ENCODE measurements around the gene BBC3.
A peak's percentile ranks its signal among the peaks of the same experiment; 100 is the strongest.
"Not testable (repeated sequence)": the region's sequence is repeated elsewhere in the genome, so short reads cannot be mapped to it uniquely, and the experiment has no call there.

The BBC3 gene, protein sequence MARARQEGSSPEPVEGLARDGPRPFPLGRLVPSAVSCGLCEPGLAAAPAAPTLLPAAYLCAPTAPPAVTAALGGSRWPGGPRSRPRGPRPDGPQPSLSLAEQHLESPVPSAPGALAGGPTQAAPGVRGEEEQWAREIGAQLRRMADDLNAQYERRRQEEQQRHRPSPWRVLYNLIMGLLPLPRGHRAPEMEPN

DNA sequence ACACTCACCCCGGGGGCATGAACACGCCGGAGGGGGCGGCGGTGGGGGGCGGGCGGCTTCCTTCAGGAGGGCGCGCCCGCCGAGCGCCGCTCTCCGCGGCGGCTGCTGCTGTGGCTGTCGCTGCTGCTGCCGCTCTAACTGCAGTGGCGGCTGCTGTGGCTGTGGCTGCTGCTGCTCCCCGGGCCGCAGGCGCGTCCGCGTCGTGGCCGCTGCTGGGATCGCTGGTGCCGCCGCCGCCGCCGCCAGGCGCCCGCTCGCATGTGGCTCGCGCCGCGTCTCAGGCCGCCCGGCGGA, at the start of gene BBC3:
TSS of gene BBC3 (minus strand) at position 279 of the 294 bp plus-strand sequence. CDS start 2,768 bp downstream, outside the sequence.
- Histone ChIP-seq H3K27me3 (ENCODE audit: insufficient read depth, low read length) (no peaks in the 10 kb centered on the region), H3K4me3 (ENCODE audit: low read depth, low read length) (peak within 1 kb of the TSS; percentile 93), H3K79me2 (ENCODE audit: control insufficient read depth, insufficient read depth, low read length, unreplicated experiment) (no peaks in the 10 kb centered on the region), H3K36me3 (ENCODE audit: insufficient read depth, low read length) (no peaks in the 10 kb centered on the region), H3K27ac (ENCODE audit: low read depth, low read length) (peak within 1 kb of the TSS; percentile 49), H3K4me1 (ENCODE audit: control insufficient read depth, insufficient read depth, low read length, unreplicated experiment) (peaks cover 20% of the 10 kb centered on the region), H2AFZ (ENCODE audit: low read length, unreplicated experiment) (peak within 1 kb of the TSS; percentile 68)

DNA sequence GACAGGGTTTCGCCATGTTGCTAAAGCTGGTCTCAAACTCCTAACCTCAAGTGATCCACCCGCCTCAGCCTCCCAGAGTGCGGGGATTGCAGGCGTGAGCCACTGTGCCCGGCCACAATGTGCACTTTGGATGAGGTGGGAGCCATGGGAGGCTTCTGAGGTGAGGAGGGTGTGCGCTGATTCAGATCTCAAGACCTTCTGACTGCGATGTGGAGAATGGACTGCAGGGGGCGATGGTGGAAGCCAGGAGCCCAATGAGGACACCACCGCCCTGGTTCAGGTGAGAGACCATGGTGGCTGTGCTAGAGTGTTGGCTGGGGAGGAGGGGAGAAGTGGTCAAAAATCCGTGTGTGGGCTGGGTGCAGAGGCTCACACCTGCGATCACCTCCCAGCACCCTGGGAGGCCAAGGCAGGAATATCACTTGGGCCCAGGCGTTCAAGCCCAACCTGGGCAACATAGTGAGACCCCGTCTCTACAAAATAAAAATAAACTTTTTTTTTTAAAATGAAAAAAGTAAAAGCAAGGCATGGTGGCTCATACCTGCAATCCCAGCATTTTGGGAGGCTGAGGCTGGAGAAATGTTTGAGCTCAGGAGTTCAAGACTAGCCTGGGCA, 49.3 kb upstream of the BBC3 start:
- H2AFZ ChIP-seq (ENCODE audit: low read length, unreplicated experiment), result no peak overlapping the region
- H3K27me3 ChIP-seq (ENCODE audit: insufficient read depth, low read length), result no peaks in the 10 kb centered on the region
- no peak overlapping the region for H3K27ac ChIP-seq (ENCODE audit: low read depth, low read length)
- H3K4me3 ChIP-seq (ENCODE audit: low read depth, low read length), result no peak overlapping the region
- H3K36me3 ChIP-seq (ENCODE audit: insufficient read depth, low read length), result no peaks in the 10 kb centered on the region
- H3K79me2 ChIP-seq (ENCODE audit: control insufficient read depth, insufficient read depth, low read length, unreplicated experiment), result no peaks in the 10 kb centered on the region
- H3K4me1 ChIP-seq (ENCODE audit: control insufficient read depth, insufficient read depth, low read length, unreplicated experiment), result peaks cover 17% of the 10 kb centered on the region

DNA sequence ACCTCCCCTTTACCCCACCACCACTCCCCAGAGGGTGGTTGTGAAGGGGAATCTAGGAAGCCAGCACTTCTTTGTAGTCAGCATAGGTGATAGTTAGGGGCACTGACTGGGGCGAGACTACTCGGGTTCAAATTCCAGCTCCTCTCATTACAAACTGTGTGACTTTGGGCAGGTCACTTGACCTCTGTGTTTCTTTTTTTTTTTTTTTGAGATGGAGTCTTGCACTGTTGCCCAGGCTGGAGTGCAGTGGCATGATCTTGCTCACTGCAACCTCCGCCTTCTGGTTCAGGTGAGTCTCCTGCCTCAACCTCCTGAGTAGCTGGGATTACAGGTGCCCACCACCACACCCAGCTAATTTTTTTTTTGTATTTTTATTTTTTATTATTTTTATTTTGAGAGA, 45.5 kb upstream of the BBC3 start:
- not testable (repeated sequence) for H3K4me3 ChIP-seq (ENCODE audit: low read depth, low read length); H3K27me3 ChIP-seq (ENCODE audit: insufficient read depth, low read length); H3K79me2 ChIP-seq (ENCODE audit: control insufficient read depth, insufficient read depth, low read length, unreplicated experiment); H2AFZ ChIP-seq (ENCODE audit: low read length, unreplicated experiment); H3K36me3 ChIP-seq (ENCODE audit: insufficient read depth, low read length)
- peak overlapping the region; percentile 51; the same call in 1 of the 2 replicates for H3K27ac ChIP-seq (ENCODE audit: low read depth, low read length)
- H3K4me1 ChIP-seq (ENCODE audit: control insufficient read depth, insufficient read depth, low read length, unreplicated experiment), result peaks cover 20% of the 10 kb centered on the region

DNA sequence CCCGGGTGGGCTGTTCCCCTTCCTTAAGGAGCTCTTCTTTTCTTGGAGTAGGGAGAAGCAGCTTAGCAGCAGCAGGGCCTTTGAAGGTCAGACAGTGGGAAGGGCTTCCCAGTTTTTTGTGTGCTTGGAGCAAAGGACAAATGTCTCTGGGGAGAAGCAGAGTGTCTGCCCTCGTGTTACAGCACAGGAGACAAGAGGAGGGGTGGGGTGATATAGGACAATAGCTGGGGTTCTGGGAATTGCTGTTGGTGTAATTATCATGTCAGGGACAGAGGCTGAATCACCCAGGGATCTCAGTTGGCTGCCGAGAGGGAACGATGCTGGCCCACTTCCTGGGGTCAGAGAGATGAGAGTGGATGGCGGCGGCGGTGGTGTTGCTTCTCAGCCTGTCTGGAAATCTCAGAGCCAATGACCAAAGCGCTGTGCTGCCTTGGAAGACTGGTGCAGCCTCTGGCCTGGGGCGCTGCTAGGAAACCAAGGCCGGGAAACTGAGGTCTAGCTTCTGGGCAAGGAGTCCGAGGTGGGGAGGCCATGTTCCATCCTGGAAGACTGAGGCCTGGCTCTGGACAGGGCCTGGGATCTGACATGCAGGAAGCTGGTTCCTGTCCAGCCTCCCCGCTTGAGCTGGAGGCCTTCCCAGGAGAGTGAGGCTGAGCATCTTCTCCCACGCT, 44.9 kb upstream of the BBC3 start:
- Histone ChIP-seq H3K27me3 (ENCODE audit: insufficient read depth, low read length) (no peaks in the 10 kb centered on the region), H3K79me2 (ENCODE audit: control insufficient read depth, insufficient read depth, low read length, unreplicated experiment) (no peaks in the 10 kb centered on the region), H2AFZ (ENCODE audit: low read length, unreplicated experiment) (no peak overlapping the region), H3K36me3 (ENCODE audit: insufficient read depth, low read length) (no peaks in the 10 kb centered on the region), H3K27ac (ENCODE audit: low read depth, low read length) (peak overlapping the region; percentile 51), H3K4me1 (ENCODE audit: control insufficient read depth, insufficient read depth, low read length, unreplicated experiment) (peaks cover 20% of the 10 kb centered on the region), H3K4me3 (ENCODE audit: low read depth, low read length) (peak overlapping the region; percentile 74)

DNA sequence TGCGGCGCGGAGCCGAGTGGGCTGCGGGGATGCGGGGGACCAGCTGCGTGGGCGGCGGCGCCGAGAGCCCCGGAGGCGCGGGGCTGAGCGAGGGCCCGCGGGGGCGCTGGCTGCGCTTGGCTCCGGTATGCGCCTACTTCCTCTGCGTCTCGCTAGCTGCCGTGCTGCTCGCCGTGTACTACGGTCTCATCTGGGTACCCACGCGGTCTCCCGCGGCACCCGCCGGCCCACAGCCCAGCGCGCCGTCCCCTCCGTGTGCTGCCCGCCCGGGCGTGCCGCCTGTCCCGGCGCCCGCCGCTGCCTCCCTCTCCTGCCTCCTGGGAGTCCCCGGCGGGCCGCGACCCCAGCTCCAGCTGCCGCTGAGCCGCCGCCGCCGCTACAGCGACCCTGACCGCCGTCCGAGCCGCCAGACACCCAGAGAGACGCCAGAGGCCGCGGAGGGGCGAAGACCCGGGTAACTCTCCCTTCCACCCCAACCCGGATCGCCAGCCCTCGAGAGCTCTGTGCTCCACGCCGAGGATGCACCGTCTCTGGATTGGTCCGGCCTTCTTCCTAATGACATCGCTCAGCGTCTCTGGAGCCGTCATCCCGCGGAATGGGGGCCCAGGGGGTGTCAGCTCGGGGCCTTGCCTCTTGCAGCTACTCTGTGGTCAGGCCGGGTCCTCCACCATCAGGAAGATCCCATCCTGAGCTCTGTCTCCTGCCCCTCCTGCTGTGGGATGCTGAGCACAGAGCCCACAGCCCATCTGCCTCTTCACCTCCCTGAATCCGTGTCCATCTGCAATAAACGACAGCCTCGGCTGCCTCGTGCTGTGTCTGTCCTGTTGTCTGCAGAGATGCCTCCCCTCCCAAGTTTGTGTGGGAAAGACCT, 44.1 kb upstream of the BBC3 start:
- Histone ChIP-seq H3K36me3 (ENCODE audit: insufficient read depth, low read length) (no peaks in the 10 kb centered on the region), H3K4me3 (ENCODE audit: low read depth, low read length) (peak overlapping the region; percentile 74), H2AFZ (ENCODE audit: low read length, unreplicated experiment) (no peak overlapping the region), H3K4me1 (ENCODE audit: control insufficient read depth, insufficient read depth, low read length, unreplicated experiment) (peaks cover 20% of the 10 kb centered on the region), H3K27ac (ENCODE audit: low read depth, low read length) (peak overlapping the region; percentile 51), H3K79me2 (ENCODE audit: control insufficient read depth, insufficient read depth, low read length, unreplicated experiment) (no peaks in the 10 kb centered on the region), H3K27me3 (ENCODE audit: insufficient read depth, low read length) (no peaks in the 10 kb centered on the region)

DNA sequence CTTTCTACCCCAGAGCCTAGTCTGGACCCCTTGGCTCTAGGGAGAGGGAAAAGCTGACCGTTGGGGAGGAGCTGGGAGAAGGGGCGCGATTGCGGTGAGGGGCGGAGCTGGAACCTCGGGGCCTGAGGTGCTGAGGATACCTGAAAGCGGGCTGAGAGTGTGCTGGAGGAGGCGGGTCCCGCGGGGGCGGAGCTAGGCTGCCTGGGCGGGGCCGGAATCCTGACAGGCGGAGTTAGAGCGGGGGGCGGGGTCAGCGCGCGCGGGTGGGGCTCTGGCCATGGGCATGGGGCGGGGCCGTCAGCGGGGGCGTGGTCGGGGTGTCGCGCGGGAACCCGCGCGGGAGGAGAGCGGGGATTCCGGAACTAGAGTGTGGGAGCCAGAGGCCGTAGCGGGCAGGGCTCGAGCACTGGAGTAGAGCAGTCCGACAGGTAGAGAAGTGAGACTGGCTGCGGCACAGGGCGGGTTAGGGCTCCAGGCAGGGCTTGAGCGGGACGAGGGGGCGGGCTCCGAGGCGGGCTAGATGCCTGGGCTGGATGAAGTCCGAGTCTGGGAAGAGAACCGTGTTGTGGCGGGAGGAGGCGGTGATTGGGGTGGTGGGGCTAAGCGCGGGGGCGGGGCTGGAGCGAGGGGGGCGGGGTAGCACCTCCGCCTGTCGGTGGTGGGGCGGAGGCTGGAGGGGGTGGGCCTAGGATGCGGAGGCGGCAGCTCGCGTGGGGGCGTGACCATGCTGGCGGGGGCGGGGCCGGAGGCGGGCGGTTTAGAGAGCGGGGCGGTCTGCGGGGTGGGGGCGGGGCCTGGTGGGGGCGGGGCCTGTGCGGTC, 43.3 kb upstream of the BBC3 start, which contains the start of gene INAFM1:
TSS of gene INAFM1 (plus strand) at position 815 of the 820 bp plus-strand sequence. CDS start 35 bp downstream, outside the sequence.
- Histone ChIP-seq H3K4me3 (ENCODE audit: low read depth, low read length) (peak within 1 kb of the TSS; percentile 83), H3K36me3 (ENCODE audit: insufficient read depth, low read length) (no peaks in the 10 kb centered on the region), H3K79me2 (ENCODE audit: control insufficient read depth, insufficient read depth, low read length, unreplicated experiment) (no peaks in the 10 kb centered on the region), H3K4me1 (ENCODE audit: control insufficient read depth, insufficient read depth, low read length, unreplicated experiment) (peaks cover 20% of the 10 kb centered on the region), H3K27ac (ENCODE audit: low read depth, low read length) (peak within 1 kb of the TSS; percentile 95), H3K27me3 (ENCODE audit: insufficient read depth, low read length) (no peaks in the 10 kb centered on the region), H2AFZ (ENCODE audit: low read length, unreplicated experiment) (no peak within 1 kb of the TSS)

DNA sequence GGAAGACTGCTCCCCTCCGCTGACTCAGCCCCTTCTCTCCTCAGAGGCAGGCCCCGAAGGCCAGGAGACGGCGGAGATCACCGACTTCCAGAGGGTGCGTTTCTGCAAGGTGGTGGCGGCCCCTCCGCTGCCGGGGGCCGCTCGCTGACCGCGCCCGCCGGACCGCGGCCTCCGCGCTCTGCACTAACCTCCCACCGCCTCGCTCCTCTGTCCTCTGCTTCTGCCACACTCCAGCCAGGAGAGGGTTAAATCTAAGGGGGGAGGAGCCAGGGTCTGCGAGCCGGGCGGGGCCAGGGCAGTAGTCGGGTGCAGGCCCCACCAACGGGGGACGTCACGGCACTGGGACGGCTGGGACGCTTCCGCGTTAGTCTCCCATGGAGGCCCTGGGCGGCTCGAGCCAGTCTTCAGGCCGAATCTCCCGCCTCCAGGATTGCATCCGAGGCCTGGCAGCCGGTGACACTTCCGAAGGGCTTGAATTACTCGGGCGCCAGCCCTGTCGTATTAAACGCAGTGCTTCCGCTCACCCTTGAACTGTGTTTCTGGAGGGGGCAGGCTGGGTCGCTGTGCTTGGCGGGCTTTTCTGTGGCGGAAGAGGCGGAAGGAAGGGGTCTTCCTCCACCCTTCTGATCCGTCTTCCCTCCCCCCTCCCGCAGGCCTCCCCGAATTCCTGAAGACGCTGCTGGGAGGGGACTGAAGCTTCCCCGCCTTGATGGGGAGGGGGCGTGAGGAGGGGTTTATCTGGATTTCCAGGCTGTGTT, 42.5 kb upstream of the BBC3 start:
- Histone ChIP-seq H3K36me3 (ENCODE audit: insufficient read depth, low read length) (no peaks in the 10 kb centered on the region), H3K79me2 (ENCODE audit: control insufficient read depth, insufficient read depth, low read length, unreplicated experiment) (no peaks in the 10 kb centered on the region), H3K4me1 (ENCODE audit: control insufficient read depth, insufficient read depth, low read length, unreplicated experiment) (peaks cover 20% of the 10 kb centered on the region), H2AFZ (ENCODE audit: low read length, unreplicated experiment) (no peak overlapping the region), H3K27ac (ENCODE audit: low read depth, low read length) (peak overlapping the region; percentile 95), H3K4me3 (ENCODE audit: low read depth, low read length) (peak overlapping the region; percentile 83), H3K27me3 (ENCODE audit: insufficient read depth, low read length) (no peaks in the 10 kb centered on the region)

DNA sequence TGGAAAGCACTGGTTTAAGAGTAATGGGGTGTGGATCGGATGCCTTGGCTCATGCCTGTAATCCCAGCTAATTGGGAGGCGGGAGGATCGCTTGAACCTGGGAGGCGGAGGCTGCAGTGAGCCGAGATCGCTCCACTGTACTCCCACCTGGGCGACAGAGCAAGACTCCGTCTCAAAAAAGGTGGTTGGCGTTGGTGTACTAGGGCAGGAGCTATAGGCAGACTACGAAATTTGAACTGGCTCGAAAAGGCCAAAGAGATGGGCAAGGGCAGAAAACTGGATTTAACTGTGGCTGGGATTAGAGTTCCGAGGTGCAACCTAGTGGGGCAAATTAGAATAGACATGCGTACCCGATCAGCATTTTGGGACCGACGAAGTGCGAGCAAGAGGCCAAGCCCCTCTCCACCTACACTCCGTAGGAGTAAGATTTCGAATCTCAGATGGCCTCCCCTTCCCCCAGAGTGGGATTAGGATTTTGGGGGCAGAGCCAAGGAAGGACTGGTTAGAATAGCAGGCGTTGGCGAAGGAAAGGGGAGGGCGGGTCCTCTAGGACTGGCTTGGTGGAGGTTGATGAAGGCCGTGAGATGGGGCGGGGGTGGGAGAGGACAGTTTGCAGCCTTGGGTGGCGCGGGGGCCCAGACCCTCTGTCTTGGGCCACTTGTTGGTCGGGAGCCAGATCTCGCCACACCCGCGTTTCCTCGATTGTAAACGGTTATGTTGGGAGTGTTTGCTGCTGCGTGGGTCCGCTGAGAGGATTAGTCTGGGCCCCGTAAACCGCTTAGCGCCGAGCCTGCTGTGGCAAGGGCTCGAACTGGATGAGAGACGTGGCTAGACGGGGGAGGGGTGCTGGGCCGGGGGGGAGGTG, 41.7 kb upstream of the BBC3 start:
- peak overlapping the region; percentile 95 for H3K27ac ChIP-seq (ENCODE audit: low read depth, low read length)
- no peak overlapping the region for H2AFZ ChIP-seq (ENCODE audit: low read length, unreplicated experiment)
- H3K36me3 ChIP-seq (ENCODE audit: insufficient read depth, low read length), result no peaks in the 10 kb centered on the region
- H3K79me2 ChIP-seq (ENCODE audit: control insufficient read depth, insufficient read depth, low read length, unreplicated experiment), result no peaks in the 10 kb centered on the region
- H3K4me1 ChIP-seq (ENCODE audit: control insufficient read depth, insufficient read depth, low read length, unreplicated experiment), result peaks cover 18% of the 10 kb centered on the region
- H3K27me3 ChIP-seq (ENCODE audit: insufficient read depth, low read length), result no peaks in the 10 kb centered on the region
- peak overlapping the region; percentile 83 for H3K4me3 ChIP-seq (ENCODE audit: low read depth, low read length)

DNA sequence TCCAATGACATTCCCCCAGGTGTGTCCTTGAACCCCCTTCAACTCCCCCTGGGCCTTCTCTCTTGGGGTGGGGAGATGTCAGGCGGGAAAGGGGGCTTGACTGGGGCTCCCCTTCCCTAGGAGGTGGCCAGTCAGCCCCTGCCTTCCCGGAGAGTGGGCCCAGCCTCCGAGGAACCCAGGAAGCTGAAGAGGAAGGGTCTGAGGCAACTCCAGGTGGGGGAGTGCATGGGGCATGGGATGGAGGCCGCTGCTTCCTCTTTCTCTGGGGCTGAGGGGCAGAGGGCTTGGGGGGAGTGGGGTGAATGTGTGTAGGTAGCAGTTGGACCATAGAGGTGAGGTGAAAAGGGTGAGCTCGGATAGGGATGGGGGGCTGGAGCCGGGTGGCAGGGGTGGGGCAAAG, 41.0 kb upstream of the BBC3 start:
- Histone ChIP-seq H2AFZ (ENCODE audit: low read length, unreplicated experiment) (no peak overlapping the region), H3K27ac (ENCODE audit: low read depth, low read length) (no peak overlapping the region), H3K4me3 (ENCODE audit: low read depth, low read length) (no peak overlapping the region), H3K4me1 (ENCODE audit: control insufficient read depth, insufficient read depth, low read length, unreplicated experiment) (peaks cover 15% of the 10 kb centered on the region), H3K79me2 (ENCODE audit: control insufficient read depth, insufficient read depth, low read length, unreplicated experiment) (no peaks in the 10 kb centered on the region), H3K36me3 (ENCODE audit: insufficient read depth, low read length) (no peaks in the 10 kb centered on the region), H3K27me3 (ENCODE audit: insufficient read depth, low read length) (no peaks in the 10 kb centered on the region)

All from ACC112 (cell line).